GM12864 (cell line): Measurements from ENCODE around the gene FYCO1.

ENCODE experiments used
- DNase-seq: peaks from one replicate; pipeline ENCODE4 v3.0.0-alpha.2; 2011; ENCODE audit warnings: low read depth
- H3K4me3 ChIP-seq: 2 replicates; pipeline ENCODE4 v1.5.1; 2011; ENCODE audit warnings: mild to moderate bottlenecking, low read depth, low read length, control low read depth
- CTCF ChIP-seq: IDR thresholded peaks from 2 replicates; pipeline ENCODE4 v1.5.1; 2011; ENCODE audit warnings: low read depth, mild to moderate bottlenecking, moderate library complexity, low read length, control low read depth, inconsistent platforms; ENCODE audit errors: missing control alignments

FYCO1 gene

DNA sequence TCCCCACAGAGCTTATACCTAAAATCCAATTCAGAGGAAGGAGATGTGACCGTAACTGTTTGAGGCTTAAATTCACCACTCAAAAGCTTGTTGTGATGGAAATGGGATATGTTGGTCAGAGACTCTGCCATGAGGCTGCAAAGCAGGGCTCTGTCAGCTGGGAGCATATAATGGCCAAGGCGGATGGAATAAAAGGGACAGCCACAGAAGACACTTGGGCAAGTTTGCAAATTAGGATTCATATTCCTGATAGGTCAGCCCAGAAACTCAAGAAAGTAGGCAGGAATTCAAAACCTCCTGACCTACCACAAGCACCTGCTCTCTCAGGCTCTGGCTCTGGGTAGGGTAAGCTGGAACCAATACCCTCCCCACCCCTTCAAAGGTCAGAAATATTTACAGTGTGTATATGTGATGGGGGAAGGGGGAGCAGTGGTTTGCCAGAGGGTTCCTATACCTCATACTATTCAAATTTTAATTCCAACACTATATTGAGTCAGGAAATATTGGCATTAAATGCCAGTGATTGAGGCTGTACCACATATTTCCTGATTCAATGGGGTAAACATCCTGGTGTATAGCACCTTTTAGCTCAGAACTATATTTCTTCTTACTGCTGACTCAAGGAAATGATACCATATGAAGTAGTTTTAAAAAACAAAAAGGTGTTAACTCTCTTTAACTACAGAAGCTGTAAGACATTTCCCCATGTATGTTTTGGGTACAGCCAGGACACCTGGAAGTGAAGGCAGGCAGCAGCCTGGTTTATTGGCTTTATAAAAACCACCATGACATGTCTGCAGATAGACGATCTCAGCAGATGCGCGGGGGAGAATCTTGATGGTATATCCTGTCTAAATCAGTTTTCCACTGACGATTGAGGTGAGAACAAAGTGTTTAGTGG is 19.2 kb downstream of the FYCO1 start:
- DNase-seq = no peak
- no peak overlapping the region for H3K4me3 ChIP-seq
- TF ChIP-seq CTCF = no peak

- TF ChIP-seq CTCF = no peak
- H3K4me3 ChIP-seq = no peak overlapping the region
Measured at GRCh38 chr3:45975686-45976085, 19.9 kb downstream of the FYCO1 start.

GRCh38 chr3:45974686-45975085 is 20.9 kb downstream of the FYCO1 start:
- DNase-seq = no peak
- TF ChIP-seq CTCF = no peak
- H3K4me3 ChIP-seq = no peak overlapping the region

More at GRCh38 chr3:45975686-45976085, 19.9 kb downstream of the FYCO1 start:
- no peak for DNase-seq

GRCh38 chr3:45972534-45973402 is 22.9 kb downstream of the FYCO1 start:
- no peak overlapping the region for H3K4me3 ChIP-seq
- no peak for TF ChIP-seq CTCF
- DNase-seq = no peak

GRCh38 chr3:45969953-45970352 is 25.7 kb downstream of the FYCO1 start:
- no peak overlapping the region for H3K4me3 ChIP-seq
- TF ChIP-seq CTCF = no peak
- no peak for DNase-seq

DNA sequence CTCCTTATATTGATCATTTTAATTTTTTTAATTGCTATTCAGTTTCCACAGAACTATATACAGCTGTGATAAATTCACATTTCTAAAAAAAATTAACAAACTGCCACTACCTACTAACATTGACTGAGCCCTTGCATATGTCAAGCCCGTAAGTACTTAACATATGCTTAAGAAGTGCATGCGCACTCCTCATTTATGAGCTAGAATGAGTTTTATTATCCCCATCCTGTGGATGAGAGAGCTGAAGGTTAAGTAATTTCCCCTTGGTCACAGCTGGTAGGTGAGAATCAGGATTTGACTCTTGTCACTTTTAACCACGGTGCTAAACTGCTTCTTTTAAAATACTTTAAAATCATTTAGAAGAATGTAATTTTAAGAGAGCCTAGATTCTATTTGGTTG is 26.5 kb downstream of the FYCO1 start:
- no peak for TF ChIP-seq CTCF
- no peak overlapping the region for H3K4me3 ChIP-seq
- no peak for DNase-seq
